NCI-H2029 treated with DMSO at 0.1 percent for 48 hours (cell line): ENCODE data around the gene SIGLEC8.
A peak's percentile ranks its signal among the peaks of the same experiment; 100 is the strongest.
"Not testable (repeated sequence)": the region's sequence is repeated elsewhere in the genome, so short reads cannot be mapped to it uniquely, and the experiment has no call there.

ENCODE experiments used
- DNase-seq: peaks from one replicate; lab custom pipeline; 2025; lab: John Stamatoyannopoulos, UW

The SIGLEC8 gene

DNA sequence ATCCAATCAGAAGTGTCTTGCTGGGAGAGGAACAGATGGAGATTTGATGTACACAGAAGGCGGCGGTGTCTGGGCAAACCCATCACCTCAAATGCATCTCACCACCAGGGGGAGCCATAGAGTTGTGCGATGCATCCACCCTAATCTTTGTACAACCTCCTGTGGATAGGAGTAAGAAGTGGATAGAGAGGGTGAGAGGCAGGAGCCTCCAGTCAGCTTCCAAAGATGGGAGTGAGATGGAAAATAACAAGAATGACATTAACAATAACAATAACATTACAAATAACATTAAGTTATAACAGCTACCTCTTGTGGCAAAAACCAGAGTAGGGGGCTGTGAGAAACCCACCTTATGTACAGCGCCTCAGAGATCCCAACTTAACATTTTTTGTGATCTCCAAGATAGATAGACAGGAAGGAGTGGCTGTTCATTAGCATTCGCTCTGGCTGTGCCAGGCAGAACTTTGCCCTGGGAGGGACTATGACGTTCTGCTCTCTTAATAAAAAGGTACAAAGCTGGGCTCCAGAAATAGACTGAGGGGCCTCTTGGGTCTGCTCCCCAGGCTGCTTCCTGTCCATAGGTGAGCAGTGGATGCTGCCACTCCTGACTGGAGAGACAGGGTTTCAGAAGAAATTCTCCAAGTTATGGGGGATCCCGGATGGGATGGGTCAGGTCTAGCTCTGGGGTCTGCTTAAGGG, 14.9 kb upstream of the SIGLEC8 start:
- peak; percentile 5 for DNase-seq

- DNase-seq = no peak
Measured at GRCh38 chr19:51472607-51473006, 14.4 kb upstream of the SIGLEC8 start.

DNA sequence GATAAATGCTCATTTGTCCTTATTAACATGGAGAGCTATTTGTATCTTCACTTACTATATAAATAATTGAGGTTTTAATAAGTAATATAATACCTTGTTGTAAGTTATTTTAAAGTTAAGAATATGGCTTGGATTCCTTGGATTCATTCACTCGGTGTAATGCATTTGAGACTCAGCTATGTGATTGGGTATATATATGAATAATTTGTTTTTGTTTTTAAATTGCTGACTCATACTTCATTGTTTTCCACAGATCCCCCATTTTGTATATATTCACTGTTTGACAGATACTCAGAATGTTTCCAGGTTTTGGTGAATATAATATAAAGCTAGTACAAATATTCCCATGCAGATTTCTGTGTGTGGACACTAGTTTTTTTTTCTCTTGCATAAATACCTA, 13.3 kb upstream of the SIGLEC8 start:
- DNase-seq = no peak

DNA sequence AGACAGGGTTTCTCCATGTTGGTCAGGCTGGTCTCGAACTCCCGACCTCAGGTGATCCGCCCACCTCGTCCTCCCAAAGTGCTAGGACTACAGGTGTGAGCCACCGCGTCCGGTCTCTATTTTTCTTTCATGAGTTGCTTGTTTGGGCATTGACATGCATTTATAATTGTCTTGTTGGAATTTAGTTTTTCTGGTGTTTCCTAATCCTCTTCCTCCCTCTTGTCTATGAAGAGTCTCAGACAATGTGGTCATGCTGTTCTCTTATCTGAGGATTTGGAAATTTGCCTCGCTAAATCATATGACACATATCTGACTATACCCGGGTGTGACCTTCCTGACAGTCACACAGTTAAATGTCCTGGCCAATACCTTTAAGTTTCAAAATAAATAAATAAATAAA, 12.7 kb upstream of the SIGLEC8 start:
- DNase-seq = no peak

GRCh38 chr19:51469629-51470028, 11.4 kb upstream of the SIGLEC8 start:
- no peak for DNase-seq

DNA sequence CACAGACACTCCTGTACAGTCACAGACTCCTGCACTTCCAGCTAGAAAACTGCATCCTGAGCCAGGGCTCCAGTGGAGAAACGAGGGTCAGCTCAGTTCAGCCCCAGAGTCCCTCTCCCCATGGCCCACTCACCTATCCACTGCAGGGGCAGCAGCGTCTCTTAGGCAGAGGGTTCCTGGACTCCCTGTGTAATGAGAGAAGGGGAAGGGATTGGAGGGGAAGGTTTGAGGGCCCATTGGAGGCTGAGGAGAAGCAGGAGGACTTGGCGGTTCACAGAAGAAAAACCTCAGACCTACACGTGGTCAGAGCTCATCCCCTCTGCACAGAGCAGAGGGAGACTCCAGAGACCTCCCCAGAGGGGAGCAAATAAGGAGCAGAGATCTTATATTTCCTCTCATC, 10.9 kb upstream of the SIGLEC8 start:
- no peak for DNase-seq

DNA sequence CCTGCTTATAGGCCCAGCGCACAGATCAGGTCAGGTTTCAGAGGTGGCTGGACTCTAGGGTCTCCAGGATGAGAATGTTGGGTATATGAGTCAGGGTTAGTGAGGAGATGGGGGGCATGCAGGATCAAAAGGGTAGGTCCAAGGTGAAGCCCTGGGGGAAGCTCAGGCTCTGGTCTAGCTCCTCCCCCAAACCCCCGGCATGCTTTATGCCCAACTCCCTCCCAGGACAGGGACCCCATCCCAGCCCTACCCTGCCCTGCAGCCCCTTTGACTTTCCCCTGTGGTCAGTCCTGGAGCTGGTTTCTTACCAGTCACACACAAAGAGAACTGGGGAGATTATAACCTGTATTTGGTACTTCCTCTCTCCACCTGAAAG, 10.3 kb upstream of the SIGLEC8 start:
- no peak for DNase-seq

GRCh38 chr19:51467864-51468544, 9.8 kb upstream of the SIGLEC8 start:
- no peak for DNase-seq

DNA sequence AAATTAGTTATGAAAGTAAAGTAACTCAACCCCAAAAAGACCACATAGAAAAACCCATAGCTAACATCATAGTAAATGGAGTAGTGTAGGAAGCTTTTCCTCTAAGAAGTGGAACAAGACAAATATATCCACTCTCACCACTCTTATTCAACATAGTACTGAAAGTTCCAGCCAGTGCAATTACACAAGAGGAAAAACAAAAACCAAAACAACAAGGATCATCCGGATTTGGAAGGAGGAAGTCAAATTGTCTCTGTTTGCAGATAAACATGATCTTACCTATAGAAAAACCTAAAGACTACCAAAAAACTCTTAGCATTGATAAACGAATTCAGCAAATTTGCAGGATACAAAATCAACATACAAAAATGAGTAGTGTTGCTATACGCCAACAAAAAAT, 8.5 kb upstream of the SIGLEC8 start:
- DNase-seq = no peak

DNA sequence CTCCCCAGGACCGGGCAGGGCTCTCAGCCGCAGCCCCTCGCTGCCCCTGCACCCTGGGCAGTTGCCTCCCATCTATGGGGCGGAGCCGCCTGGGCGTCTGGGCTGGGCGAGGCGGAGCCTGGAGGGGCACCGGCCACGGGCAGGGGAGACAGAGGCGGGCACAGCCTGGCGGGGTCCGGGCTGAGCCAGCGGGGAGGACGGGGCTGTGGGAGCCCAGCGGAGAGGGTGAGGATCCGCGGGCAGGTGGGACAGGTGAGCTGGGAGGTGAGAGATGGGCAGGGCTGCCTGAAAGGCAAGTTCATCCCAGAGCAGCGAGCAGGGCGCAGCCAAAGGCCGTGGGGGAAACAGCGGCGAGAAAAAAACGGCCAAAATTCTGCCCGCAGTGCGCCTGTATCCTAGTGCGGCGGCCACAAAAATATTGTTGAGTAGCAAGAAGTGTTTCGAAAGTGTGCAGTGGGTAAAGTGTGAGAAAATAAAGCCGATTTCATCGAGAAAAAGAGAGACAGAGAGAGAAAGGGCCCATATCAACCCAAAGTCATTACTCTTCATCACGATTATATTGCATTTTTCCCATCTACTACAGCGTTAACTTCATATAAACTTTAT, 5.8 kb upstream of the SIGLEC8 start:
- not testable (repeated sequence) for DNase-seq

DNA sequence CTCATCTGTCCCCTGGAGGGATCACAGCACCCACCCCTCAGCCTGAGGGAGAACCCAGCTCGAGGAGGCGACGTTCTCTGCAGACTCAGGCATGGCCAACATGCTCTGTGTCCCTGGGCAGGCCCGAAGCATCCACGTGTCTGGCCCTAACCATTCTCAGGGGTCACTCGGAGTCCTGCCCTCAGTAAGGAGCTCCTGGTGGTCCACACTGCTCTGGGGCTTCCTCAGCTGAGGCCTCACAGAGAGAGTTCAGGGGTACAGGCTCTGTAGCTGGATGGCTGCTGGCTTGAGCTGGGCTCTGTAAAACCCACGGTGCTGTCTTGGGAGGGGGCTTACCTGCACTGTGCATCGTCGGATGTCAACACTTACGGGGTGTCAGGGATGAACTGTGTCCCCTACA, 4.4 kb upstream of the SIGLEC8 start:
- no peak for DNase-seq

DNA sequence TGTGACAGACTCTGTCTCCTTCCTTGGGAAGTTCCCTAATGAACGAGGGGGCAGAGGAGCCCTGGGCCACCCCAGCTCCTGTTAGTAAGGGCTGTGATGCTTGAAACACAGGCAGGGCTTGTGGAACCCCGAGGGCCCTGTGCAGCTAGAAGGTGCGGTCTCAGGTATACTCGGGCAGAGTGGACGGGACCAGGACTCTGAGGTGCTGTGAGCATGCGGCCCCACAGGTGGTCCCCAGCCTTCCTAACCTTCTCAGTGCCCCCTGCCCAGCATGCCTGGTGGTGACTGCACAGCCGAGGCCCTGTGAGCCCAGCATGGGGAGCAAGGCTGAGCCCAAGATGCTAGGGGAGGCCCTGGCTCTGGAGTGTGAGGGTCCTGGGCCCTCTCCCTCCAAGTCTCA, 4.0 kb upstream of the SIGLEC8 start:
- DNase-seq = no peak

DNA sequence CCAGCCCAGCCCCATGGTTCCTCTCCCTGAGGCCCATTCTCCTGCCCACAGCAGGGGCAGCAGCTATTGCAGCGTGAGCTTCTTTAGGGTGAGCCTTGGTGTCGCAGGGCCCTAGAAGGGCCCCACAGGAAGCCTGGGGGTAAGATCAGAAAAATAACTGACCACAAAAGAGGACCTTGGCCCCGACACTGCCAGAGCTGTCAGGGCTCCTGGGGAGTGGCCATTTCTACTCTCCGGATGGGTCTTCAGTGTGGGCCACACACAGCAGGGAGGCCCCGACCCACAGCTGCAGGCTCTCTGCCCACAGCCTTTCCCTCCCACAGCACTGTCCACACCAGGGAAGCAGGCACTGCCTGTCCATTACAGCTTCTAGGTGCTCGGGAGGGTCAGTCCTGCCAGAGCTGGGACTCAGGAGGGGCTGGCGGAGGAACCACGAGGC, 3.5 kb upstream of the SIGLEC8 start:
- no peak for DNase-seq

DNA sequence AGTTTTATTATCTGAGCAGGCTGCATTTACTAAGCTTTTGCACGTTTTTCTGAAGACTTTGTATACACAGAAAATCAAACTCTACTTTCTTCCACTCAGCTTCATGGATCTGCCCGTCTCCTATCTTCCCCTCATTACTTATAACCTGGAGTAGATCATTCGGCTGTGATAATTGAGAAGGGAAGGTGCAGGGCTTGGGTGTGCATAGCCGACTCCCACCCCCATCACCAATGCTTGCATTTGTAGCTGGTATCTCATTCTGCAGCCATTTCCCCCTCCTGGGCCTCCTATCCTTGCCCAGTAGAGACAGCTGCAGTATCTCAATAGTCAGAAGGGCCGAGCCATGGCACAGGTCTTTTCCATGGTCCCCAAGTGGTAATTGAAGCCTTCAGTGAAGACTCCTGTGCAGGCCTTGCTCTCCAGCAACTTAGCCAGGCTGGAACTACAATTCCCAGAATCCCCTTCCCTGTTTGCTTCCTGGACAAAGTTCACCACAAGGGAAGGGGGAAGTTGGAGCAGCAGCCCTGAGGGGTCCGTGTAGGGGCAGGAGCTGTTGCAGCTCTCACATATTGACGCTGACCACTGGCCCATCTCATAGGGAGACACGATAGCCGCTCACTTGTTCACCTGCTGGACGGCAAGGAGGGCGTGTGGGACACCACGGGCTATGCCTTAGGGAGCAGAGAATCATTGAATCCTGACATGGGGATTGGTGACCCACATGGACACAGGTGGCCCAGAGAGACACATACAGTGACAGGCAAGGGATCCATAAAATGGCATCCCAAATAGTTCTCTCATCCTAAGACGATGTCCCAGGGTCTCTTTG, 2.1 kb upstream of the SIGLEC8 start:
- no peak for DNase-seq

DNA sequence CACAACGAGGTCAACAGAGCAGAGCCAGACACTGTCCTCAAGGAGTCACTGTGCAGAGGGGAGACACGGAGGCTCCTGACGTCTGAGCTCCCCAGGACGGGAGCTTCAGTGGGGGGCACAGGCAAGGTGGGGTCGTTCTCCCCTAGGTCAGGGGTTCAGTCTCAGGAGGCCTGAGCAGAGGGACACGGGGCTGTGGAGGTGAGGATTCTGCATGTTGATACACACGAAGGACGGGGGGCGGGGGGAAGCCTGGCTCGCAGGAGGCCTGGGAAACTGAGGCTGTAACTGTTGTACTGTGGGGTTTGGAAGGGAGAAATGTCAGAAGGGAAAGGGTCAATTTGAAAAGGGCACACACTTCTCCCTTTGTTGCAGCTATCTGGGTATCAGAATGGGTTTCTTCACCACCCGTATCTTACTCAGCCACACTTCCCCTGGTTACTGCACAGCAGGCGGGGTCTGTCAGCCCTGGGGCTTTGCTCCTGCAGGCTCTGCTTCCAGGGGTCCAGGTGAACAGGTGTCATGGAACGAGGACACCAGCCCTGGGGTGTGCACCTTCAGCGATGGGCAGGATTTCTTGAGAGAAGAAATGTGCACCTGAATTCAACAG, 748 bp upstream of the SIGLEC8 start:
- DNase-seq = no peak

DNA sequence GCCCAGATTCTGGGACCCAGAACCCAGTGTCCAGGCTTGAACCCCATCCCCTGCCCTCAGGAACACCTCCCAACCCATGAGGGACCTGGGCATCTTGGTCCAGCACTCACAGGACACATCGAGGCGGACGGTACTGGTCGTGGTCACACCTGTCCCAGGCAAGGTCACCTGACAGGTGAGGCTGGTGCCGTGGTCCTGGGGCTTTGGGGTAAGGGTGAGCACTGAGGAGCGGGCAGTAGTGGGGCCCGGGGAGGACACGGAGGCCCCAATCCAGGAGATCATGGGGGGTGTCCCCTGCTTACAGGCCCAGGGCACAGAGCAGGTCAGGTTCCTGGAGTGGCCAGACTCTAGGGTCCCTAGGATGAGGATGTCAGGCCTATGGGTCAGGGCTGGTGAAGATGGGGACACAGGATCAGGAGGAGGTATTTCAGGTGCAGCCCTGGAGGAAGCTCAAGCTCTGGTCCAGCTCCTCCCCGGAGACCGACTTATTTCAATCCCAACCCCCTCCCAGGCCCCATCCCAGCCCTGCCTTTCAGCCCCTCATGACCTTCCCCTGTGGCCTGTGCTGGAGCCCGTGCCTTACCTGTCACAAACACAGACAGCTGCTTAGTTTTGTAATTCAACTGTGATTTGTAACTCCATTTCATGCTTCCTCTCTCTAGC, 772 bp downstream of the SIGLEC8 start:
- DNase-seq = no peak

- DNase-seq = no peak
Measured at GRCh38 chr19:51456541-51457290, 1.5 kb downstream of the SIGLEC8 start.

- DNase-seq = no peak
Measured at GRCh38 chr19:51450730-51451307, 7.4 kb downstream of the SIGLEC8 start.

DNA sequence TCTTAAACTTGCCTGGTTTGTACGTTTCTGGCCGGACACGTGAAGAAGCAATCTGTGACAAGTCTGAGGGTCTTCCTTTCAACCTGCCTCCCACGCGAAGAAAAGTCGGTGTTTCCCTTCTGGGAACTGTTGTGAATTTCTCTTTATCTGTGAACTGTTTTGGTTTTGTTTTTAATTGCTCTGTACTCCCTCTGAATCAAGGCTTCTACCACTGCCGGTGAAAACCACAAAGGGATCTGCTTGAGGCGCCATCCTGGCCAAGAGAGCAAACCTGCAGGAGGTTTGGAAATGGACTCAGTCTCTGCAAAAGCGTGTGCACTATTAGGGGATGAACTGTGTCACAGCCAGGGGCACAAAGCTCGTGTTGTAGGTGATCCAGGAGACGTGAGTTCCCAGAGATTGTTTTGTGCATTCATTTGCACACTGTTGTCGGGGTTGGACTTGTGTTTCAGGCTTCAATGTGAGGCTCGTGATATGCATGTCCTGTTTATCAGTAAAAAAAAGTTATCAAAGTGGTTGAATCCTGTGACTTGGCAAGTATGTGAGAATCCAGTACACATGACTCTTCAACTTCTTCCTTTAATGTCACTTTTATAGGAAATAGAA, 9.7 kb downstream of the SIGLEC8 start:
- DNase-seq = no peak

GRCh38 chr19:51448011-51448410, 10.2 kb downstream of the SIGLEC8 start:
- no peak for DNase-seq
